ENCODE results near the gene CANT1. TPM values are rescaled to one million over a fixed set of nuclear protein-coding genes. Genes with fewer than 3 reads are reported as not detected.

Gene CANT1
- total and polyA plus RNA-seq, 9 of the 15 experiments (the other 6 are each of a cell fraction or from before 2014, with no cell fraction given) = 2.7 to 66.4 (median 22.5) TPM

DNA sequence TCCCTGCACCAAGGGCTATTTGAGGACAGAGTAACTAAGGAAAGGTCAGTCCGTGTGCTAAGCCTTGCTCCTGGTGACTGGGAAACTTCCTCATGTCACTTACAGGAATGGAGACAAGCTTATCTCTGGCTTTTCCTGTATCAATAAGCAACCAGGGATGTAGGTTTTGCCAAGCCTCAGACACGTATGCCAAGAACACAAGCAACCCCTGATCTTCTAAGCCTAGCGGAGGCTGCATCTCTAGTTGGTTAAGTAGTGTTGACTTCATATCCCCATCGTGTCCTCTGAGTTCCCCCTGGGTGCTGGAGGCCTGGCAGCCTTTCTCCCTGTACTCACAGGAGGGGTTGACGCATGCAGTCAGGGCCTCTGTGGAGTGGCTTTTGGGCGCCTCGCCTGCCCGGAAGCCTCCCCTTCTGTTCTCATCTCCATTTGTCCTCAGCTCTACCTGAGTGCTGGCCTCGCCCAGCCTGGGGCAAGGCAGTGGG, 13.0 kb upstream of the CANT1 start:
- H4K20me1 ChIP-seq (replicated peaks; ENCODE audit: control insufficient read depth, insufficient read depth, low read length) = 0 out of 2 replicates have a peak, but pooled peaks cover 4% of the 10 kb centered on the region
- no peak overlapping the region for H3K4me3 ChIP-seq
- no peak overlapping the region for H3K27ac ChIP-seq (ENCODE audit: extremely low read depth, low read depth, low read length)
- WGBS (ENCODE audit: insufficient coverage, low coverage, missing lambda C conversion rate) = 11% methylated on average over 9 of the region's 9 CpGs
- H3K9me1 ChIP-seq (ENCODE audit: control insufficient read depth, insufficient read depth, low read length) = no peaks in the 10 kb centered on the region
- H3K4me2 ChIP-seq (ENCODE audit: insufficient read depth, low read length) = no peak overlapping the region
- no peaks in the 10 kb centered on the region for H3K9me3 ChIP-seq (replicated peaks; ENCODE audit: control insufficient read depth, insufficient read depth, low read depth, low read length)
- no peak overlapping the region for H2AFZ ChIP-seq (ENCODE audit: low read depth, low read length)
- no TSS peak for BruUV-seq (replicated peaks)
- H3K36me3 ChIP-seq (ENCODE audit: control insufficient read depth, insufficient read depth, low read length) = no peaks in the 10 kb centered on the region
- DNase-seq (ENCODE audit: extremely low read depth in 1 of 4, low spot score in 3 of 4) = no peak
- no peak for FAIRE-seq
- intact Hi-C loops (cut with micrococcal nuclease) (no loop called here), in situ Hi-C loops (cut with MboI) (no loop called here)
- ChIA-PET POLR2A (no interaction called here), CTCF (ENCODE audit: low intra/inter-chr PET ratio) (interaction anchor here (0.7 kb wide), 1 partner anchor 125 kb away, joined by 3 read pairs; no protein-coding TSS in a partner anchor)
- ATAC-seq = no peak
- no peak overlapping the region for H3K9ac ChIP-seq (ENCODE audit: insufficient read depth in 1 of 2, low read depth in 2 of 2, low read length in 2 of 2)
- peaks cover 7 to 20% of the 10 kb centered on the region in 2 experiments for H3K4me1 ChIP-seq (replicated peaks in 1 of 2; ENCODE audit: control insufficient read depth in 2 of 2, insufficient read depth in 2 of 2, low read length in 2 of 2)
- H3K27me3 ChIP-seq (ENCODE audit: control insufficient read depth in 2 of 2, insufficient read depth in 2 of 2, low read length in 2 of 2) = peaks cover 46 to 59% of the 10 kb centered on the region in 2 experiments
- no peaks in the 10 kb centered on the region for H3K79me2 ChIP-seq (ENCODE audit: control insufficient read depth, insufficient read depth, low read length)
- TF ChIP-seq LEF1 (IDR thresholded peaks at IDR 0.05) (no peak), KDM1A (IDR thresholded peaks at IDR 0.05) (no peak), KLF10 (CRISPR knock-in tag; IDR thresholded peaks at IDR 0.05) (no peak), EHMT2 (IDR thresholded peaks at IDR 0.05) (no peak), ZFP36 (IDR thresholded peaks at IDR 0.05; ENCODE audit: low read depth, low read length, partially characterized antibody) (no peak), GABPA (tag; conservative IDR thresholded peaks at IDR 0.05; ENCODE audit: low read depth) (no peak), HOXB6 (CRISPR knock-in tag; IDR thresholded peaks at IDR 0.05; ENCODE audit: borderline replicate concordance) (no peak), SAFB2 (IDR thresholded peaks at IDR 0.05; ENCODE audit: borderline replicate concordance, low read depth, low read length, severe bottlenecking) (no peak)
- TF ChIP-seq, protein P1, sequence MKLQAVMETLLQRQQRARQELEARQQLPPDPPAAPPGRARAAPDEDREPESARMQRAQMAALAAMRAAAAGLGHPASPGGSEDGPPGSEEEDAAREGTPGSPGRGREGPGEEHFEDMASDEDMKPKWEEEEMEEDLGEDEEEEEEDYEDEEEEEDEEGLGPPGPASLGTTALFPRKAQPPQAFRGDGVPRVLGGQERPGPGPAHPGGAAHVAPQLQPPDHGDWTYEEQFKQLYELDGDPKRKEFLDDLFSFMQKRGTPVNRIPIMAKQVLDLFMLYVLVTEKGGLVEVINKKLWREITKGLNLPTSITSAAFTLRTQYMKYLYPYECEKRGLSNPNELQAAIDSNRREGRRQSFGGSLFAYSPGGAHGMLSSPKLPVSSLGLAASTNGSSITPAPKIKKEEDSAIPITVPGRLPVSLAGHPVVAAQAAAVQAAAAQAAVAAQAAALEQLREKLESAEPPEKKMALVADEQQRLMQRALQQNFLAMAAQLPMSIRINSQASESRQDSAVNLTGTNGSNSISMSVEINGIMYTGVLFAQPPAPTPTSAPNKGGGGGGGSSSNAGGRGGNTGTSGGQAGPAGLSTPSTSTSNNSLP (IDR thresholded peaks at IDR 0.05; ENCODE audit: borderline replicate concordance, low read depth, low read length) = no peak
- TF ChIP-seq, protein P2, sequence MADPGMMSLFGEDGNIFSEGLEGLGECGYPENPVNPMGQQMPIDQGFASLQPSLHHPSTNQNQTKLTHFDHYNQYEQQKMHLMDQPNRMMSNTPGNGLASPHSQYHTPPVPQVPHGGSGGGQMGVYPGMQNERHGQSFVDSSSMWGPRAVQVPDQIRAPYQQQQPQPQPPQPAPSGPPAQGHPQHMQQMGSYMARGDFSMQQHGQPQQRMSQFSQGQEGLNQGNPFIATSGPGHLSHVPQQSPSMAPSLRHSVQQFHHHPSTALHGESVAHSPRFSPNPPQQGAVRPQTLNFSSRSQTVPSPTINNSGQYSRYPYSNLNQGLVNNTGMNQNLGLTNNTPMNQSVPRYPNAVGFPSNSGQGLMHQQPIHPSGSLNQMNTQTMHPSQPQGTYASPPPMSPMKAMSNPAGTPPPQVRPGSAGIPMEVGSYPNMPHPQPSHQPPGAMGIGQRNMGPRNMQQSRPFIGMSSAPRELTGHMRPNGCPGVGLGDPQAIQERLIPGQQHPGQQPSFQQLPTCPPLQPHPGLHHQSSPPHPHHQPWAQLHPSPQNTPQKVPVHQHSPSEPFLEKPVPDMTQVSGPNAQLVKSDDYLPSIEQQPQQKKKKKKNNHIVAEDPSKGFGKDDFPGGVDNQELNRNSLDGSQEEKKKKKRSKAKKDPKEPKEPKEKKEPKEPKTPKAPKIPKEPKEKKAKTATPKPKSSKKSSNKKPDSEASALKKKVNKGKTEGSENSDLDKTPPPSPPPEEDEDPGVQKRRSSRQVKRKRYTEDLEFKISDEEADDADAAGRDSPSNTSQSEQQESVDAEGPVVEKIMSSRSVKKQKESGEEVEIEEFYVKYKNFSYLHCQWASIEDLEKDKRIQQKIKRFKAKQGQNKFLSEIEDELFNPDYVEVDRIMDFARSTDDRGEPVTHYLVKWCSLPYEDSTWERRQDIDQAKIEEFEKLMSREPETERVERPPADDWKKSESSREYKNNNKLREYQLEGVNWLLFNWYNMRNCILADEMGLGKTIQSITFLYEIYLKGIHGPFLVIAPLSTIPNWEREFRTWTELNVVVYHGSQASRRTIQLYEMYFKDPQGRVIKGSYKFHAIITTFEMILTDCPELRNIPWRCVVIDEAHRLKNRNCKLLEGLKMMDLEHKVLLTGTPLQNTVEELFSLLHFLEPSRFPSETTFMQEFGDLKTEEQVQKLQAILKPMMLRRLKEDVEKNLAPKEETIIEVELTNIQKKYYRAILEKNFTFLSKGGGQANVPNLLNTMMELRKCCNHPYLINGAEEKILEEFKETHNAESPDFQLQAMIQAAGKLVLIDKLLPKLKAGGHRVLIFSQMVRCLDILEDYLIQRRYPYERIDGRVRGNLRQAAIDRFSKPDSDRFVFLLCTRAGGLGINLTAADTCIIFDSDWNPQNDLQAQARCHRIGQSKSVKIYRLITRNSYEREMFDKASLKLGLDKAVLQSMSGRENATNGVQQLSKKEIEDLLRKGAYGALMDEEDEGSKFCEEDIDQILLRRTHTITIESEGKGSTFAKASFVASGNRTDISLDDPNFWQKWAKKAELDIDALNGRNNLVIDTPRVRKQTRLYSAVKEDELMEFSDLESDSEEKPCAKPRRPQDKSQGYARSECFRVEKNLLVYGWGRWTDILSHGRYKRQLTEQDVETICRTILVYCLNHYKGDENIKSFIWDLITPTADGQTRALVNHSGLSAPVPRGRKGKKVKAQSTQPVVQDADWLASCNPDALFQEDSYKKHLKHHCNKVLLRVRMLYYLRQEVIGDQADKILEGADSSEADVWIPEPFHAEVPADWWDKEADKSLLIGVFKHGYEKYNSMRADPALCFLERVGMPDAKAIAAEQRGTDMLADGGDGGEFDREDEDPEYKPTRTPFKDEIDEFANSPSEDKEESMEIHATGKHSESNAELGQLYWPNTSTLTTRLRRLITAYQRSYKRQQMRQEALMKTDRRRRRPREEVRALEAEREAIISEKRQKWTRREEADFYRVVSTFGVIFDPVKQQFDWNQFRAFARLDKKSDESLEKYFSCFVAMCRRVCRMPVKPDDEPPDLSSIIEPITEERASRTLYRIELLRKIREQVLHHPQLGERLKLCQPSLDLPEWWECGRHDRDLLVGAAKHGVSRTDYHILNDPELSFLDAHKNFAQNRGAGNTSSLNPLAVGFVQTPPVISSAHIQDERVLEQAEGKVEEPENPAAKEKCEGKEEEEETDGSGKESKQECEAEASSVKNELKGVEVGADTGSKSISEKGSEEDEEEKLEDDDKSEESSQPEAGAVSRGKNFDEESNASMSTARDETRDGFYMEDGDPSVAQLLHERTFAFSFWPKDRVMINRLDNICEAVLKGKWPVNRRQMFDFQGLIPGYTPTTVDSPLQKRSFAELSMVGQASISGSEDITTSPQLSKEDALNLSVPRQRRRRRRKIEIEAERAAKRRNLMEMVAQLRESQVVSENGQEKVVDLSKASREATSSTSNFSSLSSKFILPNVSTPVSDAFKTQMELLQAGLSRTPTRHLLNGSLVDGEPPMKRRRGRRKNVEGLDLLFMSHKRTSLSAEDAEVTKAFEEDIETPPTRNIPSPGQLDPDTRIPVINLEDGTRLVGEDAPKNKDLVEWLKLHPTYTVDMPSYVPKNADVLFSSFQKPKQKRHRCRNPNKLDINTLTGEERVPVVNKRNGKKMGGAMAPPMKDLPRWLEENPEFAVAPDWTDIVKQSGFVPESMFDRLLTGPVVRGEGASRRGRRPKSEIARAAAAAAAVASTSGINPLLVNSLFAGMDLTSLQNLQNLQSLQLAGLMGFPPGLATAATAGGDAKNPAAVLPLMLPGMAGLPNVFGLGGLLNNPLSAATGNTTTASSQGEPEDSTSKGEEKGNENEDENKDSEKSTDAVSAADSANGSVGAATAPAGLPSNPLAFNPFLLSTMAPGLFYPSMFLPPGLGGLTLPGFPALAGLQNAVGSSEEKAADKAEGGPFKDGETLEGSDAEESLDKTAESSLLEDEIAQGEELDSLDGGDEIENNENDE (IDR thresholded peaks at IDR 0.05; ENCODE audit: low read depth, low read length) = no peak
